GM21526 (cell line): ENCODE measurements around the gene KRT84.

Experiments used
- ATAC-seq: cut with Tn5 transposase; IDR thresholded peaks from one replicate; pipeline ENCODE4 v1.9.1; 2021; ENCODE audit warnings: moderate library complexity; ENCODE audit not compliant: unreplicated experiment, low FRiP score

The KRT84 gene

GRCh38 chr12:52389313-52390207 is 4.1 kb upstream of the KRT84 start:
- no peak for ATAC-seq

GRCh38 chr12:52387859-52388258 is 2.4 kb upstream of the KRT84 start:
- ATAC-seq, result no peak

GRCh38 chr12:52383331-52383730 is 2.1 kb downstream of the KRT84 start:
- ATAC-seq, result no peak

GRCh38 chr12:52382854-52383253 is 2.6 kb downstream of the KRT84 start:
- no peak for ATAC-seq

- no peak for ATAC-seq
Measured at GRCh38 chr12:52381206-52381605, 4.2 kb downstream of the KRT84 start.

GRCh38 chr12:52380271-52380694 is 5.2 kb downstream of the KRT84 start:
- no peak for ATAC-seq

GRCh38 chr12:52379536-52379935 is 5.9 kb downstream of the KRT84 start:
- no peak for ATAC-seq

GRCh38 chr12:52378091-52378490 is 7.4 kb downstream of the KRT84 start:
- ATAC-seq, result no peak

- ATAC-seq, result no peak
Measured at GRCh38 chr12:52377266-52377665, 8.2 kb downstream of the KRT84 start.

GRCh38 chr12:52372216-52373154 is 13.0 kb downstream of the KRT84 start:
- ATAC-seq, result no peak

GRCh38 chr12:52371716-52372115 is 13.7 kb downstream of the KRT84 start:
- ATAC-seq, result no peak

- ATAC-seq, result no peak
Measured at GRCh38 chr12:52370926-52371608, 14.4 kb downstream of the KRT84 start.

GRCh38 chr12:52369809-52370208 is 15.6 kb downstream of the KRT84 start:
- ATAC-seq, result no peak

- ATAC-seq, result no peak
Measured at GRCh38 chr12:52369211-52369610, 16.2 kb downstream of the KRT84 start.

GRCh38 chr12:52368508-52368907 is 16.9 kb downstream of the KRT84 start:
- no peak for ATAC-seq

GRCh38 chr12:52367876-52368275 is 17.6 kb downstream of the KRT84 start:
- ATAC-seq, result no peak

GRCh38 chr12:52366738-52367485 is 18.5 kb downstream of the KRT84 start, which contains the start of gene KRT85:
TSS of gene KRT85 (minus strand) at chr12:52367481. CDS start at chr12:52367405, 76 bp downstream.
- ATAC-seq, result no peak

- ATAC-seq, result no peak
Measured at GRCh38 chr12:52364901-52365489, 20.5 kb downstream of the KRT84 start.

GRCh38 chr12:52364061-52364460 is 21.4 kb downstream of the KRT84 start:
- ATAC-seq, result no peak
